D721Med (cell line): Measurements from ENCODE around the gene AGAP1.

Experiments
- DNase-seq: peaks from one replicate; pipeline ENCODE4 v3.0.0; 2011; ENCODE audit warnings: low spot score; ENCODE audit not compliant: insufficient read length
- FAIRE-seq: peaks from 2 replicates; lab custom pipeline; 2011; peaks lifted over from hg19 to GRCh38; lab: Jason Lieb, UNC
- TF ChIP-seq, protein P1 (sequence below): IDR thresholded peaks from 2 replicates; pipeline ENCODE4 v1.5.1; 2012; ENCODE audit warnings: mild to moderate bottlenecking, control low read depth; ENCODE audit not compliant: insufficient read depth; ENCODE audit errors: missing control alignments

Gene AGAP1

DNA sequence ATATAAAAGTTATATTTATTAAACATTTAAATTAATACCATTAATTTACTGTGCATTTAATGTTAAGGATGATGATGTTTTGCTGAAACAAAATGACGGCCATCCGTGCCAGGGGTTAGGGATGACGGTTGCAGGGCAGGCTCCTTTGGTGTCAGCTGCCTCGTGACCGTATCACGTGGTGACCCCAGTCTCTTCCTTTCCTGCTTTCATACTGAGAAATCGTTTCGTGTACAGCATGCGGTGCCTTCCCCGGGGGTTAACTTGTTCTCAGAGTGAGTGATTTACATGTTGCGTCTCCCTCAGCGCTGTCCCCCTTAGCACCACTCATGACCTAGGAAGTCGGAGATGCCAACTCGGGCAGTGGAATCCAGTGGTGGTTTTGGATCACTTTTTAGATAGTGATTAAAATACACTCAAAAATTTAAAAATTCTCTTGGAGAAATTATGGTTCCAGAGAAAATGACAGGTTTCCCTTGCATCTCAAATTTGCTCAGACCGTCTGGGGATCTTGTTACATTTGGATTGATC is 383.5 kb downstream of the AGAP1 start:
- TF ChIP-seq, protein P1, sequence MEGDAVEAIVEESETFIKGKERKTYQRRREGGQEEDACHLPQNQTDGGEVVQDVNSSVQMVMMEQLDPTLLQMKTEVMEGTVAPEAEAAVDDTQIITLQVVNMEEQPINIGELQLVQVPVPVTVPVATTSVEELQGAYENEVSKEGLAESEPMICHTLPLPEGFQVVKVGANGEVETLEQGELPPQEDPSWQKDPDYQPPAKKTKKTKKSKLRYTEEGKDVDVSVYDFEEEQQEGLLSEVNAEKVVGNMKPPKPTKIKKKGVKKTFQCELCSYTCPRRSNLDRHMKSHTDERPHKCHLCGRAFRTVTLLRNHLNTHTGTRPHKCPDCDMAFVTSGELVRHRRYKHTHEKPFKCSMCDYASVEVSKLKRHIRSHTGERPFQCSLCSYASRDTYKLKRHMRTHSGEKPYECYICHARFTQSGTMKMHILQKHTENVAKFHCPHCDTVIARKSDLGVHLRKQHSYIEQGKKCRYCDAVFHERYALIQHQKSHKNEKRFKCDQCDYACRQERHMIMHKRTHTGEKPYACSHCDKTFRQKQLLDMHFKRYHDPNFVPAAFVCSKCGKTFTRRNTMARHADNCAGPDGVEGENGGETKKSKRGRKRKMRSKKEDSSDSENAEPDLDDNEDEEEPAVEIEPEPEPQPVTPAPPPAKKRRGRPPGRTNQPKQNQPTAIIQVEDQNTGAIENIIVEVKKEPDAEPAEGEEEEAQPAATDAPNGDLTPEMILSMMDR, result no peak
- DNase-seq, result no peak
- FAIRE-seq, result no peak

DNA sequence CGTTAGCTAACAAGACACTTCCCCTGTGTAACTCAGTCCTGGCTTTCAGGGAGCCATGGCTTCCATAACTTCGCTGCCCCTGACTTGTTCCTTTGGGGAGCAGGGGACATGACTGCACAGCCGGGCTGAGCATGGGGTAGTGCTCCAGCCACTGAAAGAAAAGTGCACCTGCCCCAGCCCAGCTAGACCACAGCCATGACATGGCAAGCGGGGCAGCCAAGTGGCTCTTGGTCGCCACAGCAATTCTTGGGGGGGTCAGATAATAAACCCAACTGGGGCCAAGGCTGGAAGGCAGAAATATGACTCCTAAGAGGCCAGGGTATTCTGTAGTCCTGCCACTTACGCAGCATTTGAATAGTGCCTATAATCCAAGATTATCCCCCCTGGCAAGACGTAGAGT is 385.3 kb downstream of the AGAP1 start:
- DNase-seq (no peak), FAIRE-seq (no peak)
- TF ChIP-seq, protein P1, result no peak

DNA sequence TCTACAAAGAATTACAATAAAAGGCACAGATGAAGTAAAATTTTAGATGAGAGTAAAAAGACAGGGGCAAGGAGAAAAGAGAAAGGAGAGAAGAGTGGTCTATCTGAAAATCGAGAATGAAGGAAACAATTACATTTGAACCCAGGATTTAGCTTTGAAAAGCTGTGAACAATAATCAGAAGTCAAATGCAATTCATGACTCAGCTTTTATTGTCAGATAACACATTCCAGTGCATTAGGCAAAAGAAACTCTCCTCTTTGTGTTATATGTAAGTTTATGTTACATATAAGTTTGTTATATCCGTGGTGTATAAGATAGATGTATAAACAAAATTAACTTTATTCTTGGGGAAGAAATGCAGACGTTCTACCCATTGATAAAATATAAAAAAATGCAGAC is 389.8 kb downstream of the AGAP1 start:
- TF ChIP-seq, protein P1, result no peak
- DNase-seq, result no peak
- FAIRE-seq, result no peak

DNA sequence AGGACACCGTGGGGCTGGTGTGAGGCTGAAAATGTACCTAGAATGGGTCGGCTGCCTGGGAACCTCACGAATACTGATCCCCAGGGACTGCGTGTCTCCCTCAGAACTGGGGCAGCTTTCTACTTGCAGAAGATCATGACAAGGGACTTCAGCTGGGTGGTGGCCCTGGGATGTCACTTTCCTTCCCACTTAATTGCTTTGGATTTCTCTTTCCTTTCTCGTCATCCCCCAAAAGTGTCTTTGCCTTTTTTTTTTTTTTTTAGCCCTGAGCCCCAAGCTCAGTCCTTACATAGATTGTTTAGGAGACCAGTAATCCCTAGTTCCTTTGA is 395.4 kb downstream of the AGAP1 start:
- FAIRE-seq (no peak), DNase-seq (no peak)
- TF ChIP-seq, protein P1, result no peak

DNA sequence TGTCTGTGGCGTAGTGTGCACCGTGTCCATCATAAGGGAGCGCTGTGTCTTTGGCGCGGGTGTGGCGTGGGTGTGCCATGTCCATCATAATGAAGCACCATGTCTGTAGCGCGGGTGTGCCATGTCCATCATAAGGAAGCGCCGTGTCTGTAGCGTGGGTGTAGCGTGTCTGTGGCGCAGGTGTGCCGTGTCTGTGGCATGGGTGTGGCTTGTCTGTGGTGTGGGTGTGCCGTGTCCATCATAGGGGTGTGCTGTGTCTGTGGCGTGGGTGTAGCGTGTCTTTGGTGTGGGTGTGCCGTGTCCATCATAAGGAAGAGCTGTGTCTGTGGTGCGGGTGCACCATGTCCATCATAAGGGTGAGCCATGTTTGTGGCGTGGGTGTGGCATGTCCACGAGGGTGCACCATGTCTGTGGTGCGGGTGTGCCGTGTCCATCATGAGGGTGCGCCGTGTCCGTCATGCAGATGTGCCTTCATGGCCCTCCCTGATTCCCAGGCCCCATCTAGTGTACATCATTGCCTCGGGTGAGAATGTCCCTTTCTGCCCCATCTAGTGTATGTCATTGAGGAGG is 399.4 kb downstream of the AGAP1 start:
- FAIRE-seq, result no peak
- TF ChIP-seq, protein P1, result no peak
- DNase-seq, result no peak

DNA sequence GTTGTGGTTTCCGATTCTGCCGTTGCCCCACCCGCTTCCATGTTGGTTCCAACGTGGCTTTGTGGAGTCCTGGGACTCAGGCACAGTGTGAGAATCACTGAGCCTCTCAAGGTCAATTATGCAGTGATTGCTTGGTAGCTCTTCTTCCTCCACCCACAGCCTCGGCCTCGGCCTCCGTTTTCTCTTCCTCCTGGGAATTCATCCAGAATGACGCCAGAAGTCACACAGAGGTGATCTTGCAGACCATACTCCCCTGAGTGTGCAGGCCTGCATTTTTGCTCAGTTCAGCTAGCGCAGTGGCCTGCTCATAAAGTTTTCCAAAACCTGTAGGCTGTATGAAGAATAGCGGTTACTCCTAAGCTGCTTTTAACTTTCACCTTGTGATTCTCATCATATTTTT is 401.0 kb downstream of the AGAP1 start:
- no peak for FAIRE-seq
- TF ChIP-seq, protein P1, result no peak
- no peak for DNase-seq

DNA sequence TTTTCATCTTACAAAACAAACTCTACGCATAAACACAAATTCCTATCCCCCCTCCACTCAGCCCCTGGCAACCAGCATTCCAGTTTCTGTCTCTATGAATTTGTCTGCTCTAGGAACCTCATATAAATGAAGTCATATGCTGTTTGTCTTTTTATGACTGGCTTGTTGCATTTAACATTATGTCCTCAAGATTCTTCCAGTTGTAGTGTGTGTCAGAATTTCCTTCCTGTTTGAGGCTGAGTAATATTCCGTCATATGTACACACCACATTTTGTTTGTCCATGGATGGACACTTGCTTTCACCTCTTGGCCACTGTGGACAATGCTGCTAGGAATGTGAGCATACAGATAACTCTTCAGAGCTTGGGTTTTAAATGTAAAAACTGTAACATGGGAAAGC is 402.2 kb downstream of the AGAP1 start:
- FAIRE-seq (no peak), DNase-seq (no peak)
- TF ChIP-seq, protein P1, result no peak
